ENCODE measurements around the gene POLD2. TPM values are rescaled to one million over a fixed set of nuclear protein-coding genes. Genes with fewer than 3 reads are reported as not detected.

POLD2 gene
- total RNA-seq, 4 donors from 2014 or later: 19.7 to 45.6 (median 21.0) TPM

- TF ChIP-seq, protein P1, sequence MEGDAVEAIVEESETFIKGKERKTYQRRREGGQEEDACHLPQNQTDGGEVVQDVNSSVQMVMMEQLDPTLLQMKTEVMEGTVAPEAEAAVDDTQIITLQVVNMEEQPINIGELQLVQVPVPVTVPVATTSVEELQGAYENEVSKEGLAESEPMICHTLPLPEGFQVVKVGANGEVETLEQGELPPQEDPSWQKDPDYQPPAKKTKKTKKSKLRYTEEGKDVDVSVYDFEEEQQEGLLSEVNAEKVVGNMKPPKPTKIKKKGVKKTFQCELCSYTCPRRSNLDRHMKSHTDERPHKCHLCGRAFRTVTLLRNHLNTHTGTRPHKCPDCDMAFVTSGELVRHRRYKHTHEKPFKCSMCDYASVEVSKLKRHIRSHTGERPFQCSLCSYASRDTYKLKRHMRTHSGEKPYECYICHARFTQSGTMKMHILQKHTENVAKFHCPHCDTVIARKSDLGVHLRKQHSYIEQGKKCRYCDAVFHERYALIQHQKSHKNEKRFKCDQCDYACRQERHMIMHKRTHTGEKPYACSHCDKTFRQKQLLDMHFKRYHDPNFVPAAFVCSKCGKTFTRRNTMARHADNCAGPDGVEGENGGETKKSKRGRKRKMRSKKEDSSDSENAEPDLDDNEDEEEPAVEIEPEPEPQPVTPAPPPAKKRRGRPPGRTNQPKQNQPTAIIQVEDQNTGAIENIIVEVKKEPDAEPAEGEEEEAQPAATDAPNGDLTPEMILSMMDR (IDR thresholded peaks at IDR 0.05; ENCODE audit: low read depth): no peak
Observed at GRCh38 chr7:44161371-44161770, 38.0 kb upstream of the POLD2 start.

DNA sequence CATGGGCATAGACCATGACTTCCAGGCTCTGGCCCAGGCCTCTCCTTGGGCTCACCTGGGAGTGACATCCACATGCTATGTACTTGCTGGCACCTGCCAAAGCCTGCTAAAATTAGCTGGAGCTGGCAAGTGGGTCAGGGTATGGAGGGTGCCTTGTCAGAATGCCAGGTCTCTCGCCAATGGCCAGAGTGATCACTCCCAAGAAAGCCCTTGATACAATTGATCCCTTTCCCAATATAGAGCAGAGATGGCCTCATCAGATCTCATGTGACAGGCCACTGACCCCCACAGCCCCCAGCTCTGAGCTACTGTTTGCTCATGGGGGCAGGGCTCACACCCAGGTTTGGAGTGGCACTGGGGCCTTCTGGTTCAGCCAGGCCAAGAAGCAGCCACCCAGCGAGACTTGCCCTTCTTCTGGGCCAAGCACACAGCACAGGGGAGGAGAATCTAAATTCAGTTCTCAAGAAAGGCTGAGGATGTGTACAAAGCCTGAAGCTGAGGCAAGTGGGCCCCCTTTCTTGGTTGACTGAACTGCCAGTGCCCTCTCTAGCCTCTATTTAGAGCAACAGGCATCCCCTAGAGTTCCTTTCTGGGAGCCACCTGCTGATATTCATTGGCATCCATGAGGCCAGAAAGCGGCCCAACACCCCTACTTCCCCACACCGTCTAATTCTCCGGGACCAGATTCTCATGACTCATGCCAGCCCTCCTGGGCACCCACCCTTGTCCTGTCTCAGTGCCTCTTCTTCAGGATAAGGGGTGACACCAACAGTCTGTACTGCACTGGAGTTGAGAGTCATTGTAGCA is 36.7 kb upstream of the POLD2 start:
- TF ChIP-seq, protein P1 (IDR thresholded peaks at IDR 0.05; ENCODE audit: low read depth): no peak

DNA sequence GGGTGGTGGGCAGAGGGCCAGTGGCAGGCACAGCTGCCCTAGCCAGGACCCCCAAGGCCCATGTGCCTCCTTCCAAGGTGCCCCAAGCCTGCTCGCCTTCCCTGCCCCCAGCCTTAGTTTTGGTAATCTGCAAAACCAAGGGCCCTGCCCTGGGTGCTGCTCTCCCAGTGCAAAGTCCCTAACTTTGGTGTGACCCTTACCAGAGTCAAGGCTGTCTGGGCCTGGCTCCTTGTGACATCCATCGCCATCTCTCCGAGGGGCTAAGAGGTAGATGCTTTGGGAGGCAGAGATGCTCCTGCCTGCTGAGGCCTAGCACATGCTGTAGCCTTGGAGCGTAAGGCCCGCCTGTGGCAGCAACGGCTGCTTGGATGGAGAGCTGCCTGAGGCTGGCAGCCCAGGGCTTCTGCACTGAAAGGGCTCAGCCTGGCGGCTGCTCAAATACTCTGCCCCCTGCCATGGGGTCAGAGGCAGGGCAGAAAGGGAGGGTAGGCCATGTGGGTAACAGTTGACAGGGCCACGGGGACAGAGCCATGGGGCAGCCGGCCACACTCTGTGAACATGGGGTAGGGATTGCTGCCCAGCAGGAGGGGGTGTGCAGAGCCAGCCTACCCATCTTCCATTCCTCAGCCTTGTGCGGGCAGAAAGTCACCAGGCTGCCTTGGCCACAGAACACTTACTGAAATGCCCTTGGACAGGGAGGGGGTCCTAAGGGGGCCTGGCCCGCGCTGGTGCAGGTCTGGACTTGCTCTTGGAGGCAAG is 35.7 kb upstream of the POLD2 start:
- TF ChIP-seq, protein P1 (IDR thresholded peaks at IDR 0.05; ENCODE audit: low read depth): no peak

- TF ChIP-seq, protein P1 (IDR thresholded peaks at IDR 0.05; ENCODE audit: low read depth): no peak
Observed at GRCh38 chr7:44158096-44158872, 34.9 kb upstream of the POLD2 start.

DNA sequence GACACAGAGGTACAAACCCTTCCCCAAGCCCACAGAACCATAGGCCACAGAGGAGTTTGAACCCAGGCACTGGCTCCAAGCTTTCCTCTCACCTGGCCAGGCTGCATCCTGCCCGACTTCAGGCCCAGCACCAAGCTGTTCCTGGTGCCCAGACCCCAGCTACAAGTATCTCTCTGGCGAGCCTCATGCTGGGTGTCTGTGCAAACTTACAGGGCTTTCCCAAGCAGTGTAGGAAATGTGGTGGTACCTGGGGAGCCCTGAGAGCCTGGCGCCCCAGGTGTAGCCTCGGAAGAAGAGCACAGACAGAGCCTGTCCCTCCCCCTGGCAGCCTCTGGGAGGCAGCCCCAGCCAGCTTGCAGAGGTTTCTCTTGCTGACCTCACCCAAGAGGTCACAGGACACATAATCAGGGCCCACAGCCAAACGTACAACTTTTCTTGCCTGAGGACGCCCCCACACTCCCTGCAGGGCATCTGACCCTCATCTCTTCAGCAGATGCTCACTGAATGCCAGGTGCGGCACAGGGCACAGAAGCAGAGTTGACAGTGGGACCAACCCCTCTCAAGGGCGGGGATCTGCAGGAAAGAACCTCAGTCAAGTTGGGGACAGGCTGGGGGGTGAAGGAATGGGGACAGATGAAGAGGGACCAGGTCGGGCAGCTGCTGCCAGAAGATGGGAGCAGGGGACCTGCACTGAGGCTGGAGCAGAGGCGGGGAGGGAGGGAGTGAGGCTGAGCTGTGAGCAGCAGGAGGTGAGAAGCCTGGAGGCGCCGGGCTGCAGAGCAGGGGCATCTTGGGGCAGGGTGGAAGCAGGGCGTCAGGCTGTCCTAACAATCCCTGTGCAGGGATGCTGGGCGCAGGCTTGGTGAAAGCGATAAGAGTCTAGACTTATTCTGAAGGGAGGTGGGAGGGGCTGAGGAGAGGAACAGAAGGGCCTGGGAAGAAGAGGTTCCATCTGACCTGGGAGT is 34.0 kb upstream of the POLD2 start:
- TF ChIP-seq, protein P1 (IDR thresholded peaks at IDR 0.05; ENCODE audit: low read depth): no peak

DNA sequence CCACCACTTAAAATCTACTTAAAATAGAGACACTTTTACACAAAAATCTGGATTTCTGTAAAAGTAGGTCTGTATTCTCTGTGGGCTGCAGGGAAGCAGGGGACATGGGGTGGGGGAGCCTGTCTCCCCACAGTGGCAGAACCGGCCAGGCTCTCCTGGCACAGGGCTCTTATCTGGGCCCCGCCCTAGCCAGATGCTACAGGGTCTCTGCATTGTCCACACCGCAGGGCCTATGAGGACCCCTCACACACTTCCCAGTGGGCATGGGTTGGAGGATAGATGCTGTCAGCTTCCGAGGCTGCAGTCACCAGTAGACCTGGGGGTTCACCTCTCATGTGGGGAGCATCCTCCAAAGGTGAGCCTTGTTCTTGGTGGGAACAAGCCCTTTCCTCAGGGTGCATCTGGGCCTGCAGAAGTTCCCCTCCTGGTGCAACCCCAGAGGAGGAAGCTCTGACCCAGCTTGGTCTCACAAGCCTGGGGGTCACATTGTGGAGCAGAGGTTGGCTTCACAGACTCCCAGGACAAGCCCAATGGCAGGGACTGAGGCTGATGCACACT is 33.2 kb upstream of the POLD2 start:
- TF ChIP-seq, protein P1 (IDR thresholded peaks at IDR 0.05; ENCODE audit: low read depth): no peak
